NCI-H2171 (cell line): Measurements from ENCODE around the gene GPA33.
"Not testable (repeated sequence)": the region's sequence is repeated elsewhere in the genome, so short reads cannot be mapped to it uniquely, and the experiment has no call there.

ENCODE experiments used
- DNase-seq: peaks from one replicate; lab custom pipeline; 2025; lab: John Stamatoyannopoulos, UW

The GPA33 gene

DNA sequence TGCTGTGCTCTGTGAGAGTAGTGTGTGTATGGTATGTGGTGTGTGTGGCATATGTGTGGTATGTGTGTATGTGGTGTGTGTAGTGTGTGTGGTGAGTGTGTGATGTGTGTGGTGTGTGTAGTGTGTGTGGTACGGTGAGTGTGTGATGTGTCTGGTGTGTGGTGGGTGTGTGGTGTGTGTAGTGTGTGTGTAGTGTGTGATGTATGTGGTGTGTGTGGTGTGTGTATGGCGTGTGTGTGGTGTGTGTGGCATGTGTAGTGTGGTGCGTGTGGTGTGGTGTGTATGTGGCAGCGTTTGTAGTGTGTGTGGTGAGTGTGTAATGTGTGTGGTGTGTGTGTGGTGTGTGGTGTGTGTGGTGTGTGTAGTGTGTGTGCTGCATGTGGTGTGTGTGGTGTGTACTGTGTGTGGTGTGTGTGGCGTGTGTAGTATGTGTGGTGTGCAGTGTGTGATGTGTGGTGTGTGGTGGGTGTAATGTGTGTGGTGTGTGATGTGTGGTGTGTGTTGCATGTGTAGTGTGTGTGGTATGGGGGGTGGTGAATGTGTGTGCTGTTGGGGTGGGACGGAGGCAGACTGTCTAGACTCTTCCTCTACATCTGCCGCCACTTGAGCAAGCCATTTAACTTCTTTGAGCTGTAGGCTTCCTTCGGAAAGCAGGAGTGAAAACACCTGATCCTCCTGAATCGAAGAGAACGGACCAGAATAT, 33.5 kb downstream of the GPA33 start:
- peak; percentile 28 for DNase-seq

DNA sequence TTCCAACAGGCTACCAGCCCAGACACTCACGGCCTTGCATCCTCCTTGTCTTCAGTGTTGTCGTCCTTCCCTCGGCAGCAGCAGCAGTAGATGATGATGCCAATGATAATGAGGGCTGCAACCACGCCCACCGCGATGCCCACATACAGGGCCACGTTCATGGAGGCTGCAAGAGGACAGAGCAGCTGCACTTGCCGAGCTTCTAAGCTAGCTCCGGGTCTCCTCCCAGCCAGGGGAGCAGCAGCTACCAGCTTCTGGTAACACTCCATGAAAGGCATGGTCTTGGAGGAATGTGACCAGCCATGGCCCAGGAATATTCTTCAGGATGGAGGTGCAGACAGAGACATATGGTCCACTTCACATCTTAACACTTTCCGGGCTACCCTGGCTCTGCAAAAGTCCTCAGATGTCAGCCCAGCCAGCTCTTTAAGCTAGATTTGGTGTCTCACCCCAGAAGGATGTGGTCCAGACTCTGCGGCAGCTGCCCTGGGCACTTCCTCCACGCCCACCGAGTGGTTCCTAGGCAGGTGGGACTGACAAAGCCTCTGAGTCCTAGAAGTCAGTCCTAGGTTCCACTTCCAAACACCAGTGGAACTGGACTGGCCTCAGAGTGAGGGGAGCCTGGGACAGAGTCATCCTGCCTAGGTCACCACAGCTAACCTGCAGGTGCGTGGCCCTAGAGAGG, 35.1 kb downstream of the GPA33 start:
- DNase-seq: no peak

DNA sequence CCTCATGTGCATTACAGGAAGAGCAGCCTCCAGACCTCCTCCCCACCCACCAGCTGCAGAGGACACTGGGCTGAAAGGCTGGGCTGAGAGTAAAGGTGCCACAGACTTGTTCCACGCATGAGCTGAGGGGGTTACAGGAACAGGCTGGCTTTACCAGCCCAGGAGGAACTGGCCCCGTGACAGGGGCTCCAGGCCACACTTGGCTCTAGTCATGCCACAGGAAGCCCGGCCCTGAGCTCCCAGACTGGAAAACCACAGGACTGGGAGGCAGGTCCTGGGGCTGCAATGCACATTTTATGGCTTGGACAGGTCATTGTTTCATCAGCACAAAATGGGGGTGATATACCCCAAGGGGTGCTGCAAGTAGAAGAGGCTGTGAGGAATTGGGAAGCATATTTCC, 35.6 kb downstream of the GPA33 start:
- no peak for DNase-seq

DNA sequence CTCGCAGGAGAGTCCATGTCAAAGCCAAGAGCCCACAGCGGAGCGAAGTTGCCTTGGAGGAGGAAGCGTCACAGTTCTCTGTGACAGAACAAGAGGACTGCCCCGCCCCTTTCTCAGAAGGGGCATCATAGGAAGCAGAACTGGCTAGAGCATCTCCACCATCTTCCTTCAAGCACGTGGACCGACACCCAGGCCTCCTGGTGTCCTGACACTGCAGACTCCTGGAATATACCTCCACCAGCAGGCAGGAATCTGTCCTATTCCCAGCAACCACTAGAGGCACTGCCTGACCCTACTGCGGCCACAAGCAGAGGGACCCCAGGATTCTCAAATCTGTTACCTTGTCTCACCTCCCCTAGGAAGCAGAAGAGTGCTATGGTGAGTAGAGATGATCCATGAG, 37.8 kb downstream of the GPA33 start:
- no peak for DNase-seq

DNA sequence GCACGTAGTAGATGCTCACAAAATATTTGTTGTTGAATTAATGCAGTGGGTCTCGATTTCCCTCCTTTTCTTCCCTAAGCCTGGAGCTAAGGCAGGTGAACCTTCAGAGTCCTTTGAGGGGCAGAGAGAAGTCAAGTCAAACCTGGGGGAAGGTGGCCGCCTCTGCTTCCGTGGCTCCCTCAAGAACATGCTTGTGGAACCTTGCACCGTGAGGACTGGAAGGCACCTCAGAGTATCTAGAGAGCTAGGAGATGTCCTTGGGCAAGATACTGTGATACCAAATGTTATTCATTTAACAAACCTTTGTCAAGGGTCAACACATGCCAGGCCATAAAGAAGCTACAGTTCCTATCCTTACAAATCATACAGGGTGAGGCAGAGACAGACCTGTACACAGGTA, 38.3 kb downstream of the GPA33 start:
- DNase-seq: no peak

DNA sequence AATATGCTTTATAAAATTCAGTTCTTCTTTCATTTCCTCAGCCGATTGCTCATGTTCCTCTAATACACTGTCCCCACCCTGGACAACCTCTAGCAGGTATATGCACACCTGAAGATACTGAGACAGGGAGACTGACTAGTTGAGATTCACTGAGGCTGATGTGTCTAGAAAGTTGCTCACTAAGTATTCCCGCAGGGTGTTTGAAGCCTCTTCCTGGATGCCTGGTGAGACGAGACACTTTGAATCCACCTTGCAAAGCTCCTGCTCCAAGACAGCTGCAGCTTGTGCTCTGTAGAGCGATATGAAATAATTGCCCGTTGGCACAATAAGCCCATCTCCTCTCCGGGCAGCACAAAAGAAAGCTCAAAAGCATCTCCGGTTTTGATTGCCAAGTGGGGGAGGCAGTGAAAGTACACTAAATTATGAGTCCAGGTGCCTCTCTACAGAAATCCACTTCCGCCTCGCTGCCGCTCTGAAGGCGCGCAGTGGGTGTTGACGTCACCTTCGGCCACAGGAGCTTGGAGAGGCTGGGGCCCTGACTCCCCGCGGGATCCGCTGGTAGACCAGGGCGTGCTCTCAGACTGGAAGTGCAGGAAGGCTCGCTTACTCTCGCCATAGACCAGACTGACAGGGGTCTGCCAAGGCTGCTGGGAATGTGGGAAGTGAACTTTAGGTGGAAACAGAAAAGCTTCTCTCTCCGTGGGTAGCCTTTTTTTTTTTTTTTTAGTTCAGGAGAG, 46.3 kb downstream of the GPA33 start:
- peak; percentile 80 for DNase-seq

DNA sequence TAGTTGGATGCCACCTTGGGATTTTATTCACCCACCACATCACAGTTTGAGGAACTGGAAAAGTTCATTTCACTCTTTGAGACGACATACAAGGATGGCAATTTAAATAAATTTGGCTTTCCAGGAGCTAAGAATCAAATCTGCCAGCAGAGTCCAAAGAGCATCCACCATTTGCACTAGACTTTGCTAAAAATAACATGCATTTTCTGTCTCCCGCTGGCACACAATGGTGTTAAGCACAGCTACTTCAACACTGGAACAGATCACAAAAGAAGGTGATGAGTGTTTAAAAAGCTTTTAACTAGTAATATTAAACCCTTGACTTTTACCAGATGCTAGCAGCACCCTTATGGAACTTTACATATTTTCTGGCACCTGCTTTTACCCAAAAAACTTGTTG, 56.5 kb downstream of the GPA33 start:
- DNase-seq: no peak

DNA sequence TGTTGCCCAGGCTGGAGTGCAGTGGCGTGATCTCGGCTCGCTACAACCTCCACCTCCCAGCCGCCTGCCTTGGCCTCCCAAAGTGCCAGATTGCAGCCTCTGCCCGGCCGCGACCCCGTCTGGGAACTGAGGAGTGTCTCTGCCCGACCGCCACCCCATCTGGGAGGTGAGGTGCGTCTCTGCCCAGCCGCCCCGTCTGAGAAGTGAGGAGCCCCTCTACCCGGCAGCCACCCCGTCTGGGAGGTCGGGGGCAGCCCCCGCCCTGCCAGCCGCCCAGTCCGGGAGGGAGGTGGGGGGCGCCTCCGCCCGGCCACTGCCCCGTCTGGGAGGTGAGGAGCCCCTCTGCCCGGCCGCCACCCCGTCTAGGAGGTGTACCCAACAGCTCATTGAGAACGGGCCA, 60.6 kb downstream of the GPA33 start:
- not testable (repeated sequence) for DNase-seq

DNA sequence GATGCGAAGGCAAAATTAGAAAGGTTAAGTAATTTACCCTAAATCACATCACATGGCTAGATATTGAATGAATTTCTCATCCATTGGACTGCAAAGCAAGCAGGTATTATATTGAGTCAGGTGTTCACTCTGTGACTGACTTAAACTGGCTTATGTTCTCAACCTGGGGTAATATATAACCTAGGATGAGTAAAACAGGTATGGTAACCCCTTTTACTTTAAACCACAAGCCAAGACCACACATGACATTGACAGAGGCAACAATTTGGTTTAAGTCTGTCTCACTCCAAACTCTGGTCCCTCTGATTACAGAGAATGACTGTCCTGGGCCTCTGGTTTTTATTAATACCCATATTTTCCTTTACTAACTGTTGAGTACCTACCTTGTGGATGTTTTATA, 67.8 kb downstream of the GPA33 start:
- DNase-seq: no peak

DNA sequence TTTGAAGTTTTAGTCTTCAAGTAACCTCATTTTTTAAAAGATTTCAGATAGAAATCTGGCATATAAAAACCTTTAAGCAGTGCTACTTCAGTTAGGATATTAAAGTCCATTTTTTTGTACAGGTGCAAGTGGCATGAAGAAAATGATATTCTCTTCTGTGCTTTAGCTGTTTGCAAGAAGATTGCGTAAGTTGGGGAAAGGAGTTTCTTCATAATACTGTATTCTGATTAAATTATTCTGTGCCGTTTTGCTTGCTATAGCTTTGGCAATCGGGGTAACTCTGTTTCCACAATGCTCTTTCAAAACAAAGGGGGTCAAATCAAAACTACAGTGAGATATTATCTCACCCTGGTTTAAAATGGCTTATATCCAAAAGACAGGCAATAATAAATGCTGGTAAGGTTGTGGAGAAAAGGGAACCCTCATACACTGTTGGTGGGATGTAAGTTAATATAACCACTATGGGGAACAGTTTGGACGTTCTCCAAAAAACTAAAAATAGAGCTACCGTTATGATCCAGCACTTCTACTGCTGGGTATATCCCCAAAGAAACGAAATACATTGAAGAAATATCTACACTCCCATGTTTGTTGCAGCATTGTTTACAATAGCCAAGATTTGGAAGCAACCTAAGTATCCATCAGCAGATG, 74.0 kb downstream of the GPA33 start:
- DNase-seq: no peak

DNA sequence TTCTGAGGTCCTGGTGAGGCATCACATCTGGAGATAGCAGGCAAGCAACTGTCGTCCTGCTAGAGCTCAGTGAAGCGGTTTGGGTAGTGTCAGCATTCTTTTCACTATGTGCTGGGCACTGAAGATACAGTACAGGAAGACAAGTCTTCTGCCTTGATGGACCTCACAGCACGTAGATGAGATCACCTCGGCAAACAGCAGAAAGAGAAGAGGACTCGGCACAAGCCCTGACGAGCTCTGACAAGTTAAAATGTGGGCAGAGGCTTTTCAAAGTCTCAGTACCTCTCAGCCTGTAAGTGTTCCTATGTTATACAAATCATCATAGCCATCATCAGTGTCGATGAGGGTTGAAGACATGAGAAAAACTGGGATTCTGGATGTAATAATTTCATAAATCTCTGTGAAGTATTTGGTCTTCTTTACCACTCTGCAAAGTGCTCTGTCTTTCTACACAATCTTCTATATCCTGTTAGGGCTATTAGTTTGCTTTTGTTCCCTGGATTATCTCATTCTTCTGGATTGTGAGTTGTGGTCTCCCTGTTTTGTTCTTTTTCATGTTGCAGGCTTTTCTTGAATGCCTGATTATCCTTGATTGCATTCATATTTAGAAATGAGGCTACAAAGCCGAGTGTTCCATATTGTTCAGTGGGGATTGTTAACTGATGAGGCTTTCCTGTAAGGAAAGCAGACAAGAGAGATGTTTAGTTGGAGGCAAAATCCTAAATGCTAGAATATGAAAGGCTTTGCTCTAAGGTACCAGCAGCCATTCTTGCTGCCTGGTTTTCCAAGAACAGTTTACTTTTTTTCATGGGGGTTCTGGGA, 76.9 kb downstream of the GPA33 start:
- DNase-seq: no peak

DNA sequence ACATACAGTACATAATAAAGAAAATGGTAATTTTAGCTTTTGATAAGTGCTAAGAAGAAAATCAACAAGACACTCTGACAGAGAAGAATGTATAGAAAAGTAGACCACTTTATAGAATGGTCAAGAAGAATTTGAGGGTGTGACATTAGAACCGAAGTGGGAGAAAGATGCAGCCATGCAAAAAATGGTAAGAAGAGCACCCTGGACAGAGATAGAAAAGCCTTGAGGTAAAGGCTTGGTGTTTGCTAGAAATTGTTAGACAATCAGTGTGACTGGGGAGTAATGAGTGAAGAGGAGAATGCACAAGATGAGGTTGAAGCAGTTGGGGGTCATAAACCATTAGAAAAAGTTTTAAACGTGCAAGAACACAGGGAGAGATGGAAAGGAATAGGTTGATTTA, 77.6 kb downstream of the GPA33 start:
- DNase-seq: no peak

DNA sequence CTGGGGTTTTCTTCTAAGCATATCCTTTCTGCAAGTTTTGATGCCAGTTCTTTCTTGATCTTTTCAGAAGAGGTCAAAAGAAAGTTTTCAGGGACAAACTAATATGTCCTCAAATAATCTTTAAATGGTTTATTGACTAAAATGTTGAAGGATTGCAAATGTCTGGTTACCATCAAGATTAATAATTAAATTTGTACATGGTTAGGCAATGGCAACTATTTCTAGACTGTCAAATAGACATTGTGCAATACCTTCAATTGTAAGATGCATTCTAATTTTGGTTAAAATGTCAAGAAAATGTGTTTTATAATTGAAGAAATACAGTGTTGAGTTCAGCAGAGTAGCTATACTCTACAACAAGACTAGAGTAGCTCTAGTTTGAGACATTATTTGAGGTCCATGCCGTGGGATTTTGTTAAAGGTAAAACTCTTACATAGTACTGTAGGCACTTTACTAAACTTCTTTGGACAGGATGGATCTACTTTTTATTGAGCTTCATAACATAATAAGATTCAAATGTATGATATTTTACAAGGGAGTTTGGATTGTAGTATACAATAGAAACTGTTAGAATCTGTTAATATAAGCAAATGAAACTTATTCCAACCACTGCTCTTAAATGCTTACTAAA, 78.5 kb downstream of the GPA33 start:
- no peak for DNase-seq

DNA sequence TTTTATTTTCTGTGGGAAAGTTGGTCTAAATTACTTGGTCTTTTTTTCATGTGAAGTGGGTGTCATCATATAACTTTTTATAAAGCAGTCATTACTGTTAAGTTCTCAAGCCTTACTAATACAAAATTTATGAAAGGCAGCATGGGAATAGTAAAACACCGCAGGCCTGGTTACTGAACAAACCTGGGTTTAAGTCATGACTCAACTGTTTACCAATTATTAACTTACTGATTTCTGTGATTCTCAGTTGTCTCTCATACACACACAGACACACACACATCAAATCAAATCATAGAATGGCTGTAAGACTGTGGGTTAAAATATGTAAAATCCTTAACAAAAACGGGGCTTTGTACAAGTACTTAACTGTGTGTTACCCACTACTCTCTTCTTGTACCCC, 86.5 kb downstream of the GPA33 start:
- DNase-seq: no peak
